GM12878 (cell line): ENCODE measurements around the gene USB1. TPM values are rescaled to one million over a fixed set of nuclear protein-coding genes. Genes with fewer than 3 reads are reported as not detected.

ENCODE experiments used
- ATAC-seq: fragments of 200-7000 bp; cut with Tn5 transposase; 3 replicates; pipeline ENCODE4 v1.9.1; 2020; ENCODE audit warnings: mild to moderate bottlenecking, moderate library complexity
- BruUV-seq: library from RNA; stranded (reverse); fragments of 400-500 nt; replicated peaks from 2 replicates; lab custom pipeline; 2021; lab: Mats Ljungman, UMichigan
- CTCF ChIA-PET: fragments of 300-600 bp; sonication (Branson Sonifier 250); formaldehyde crosslinking; extraction: SDS; loops from one replicate; lab custom pipeline; 2021; ENCODE audit warnings: inconsistent platforms; lab: Yijun Ruan, JAX
- POLR2A ChIA-PET: fragments of 350-600 bp; formaldehyde crosslinking; extraction: SDS; loops from one replicate; lab custom pipeline; 2021; ENCODE audit warnings: inconsistent platforms; lab: Charles Lee
- RAD21 ChIA-PET: fragments of 300-600 bp; sonication (Branson Sonifier 250); formaldehyde crosslinking; loops from one replicate; lab custom pipeline; 2023; ENCODE audit warnings: antibody characterized with exemption; ENCODE audit not compliant: unreplicated experiment; lab: Charles Lee
- SMC1A ChIA-PET: fragments of 300-600 bp; sonication (Branson Sonifier 250); formaldehyde crosslinking; loops from one replicate; lab custom pipeline; 2023; ENCODE audit not compliant: unreplicated experiment, uncharacterized antibody; lab: Charles Lee
- DNase-seq: peaks from one replicate; pipeline ENCODE4 v3.0.0-alpha.2; 2011; ENCODE audit warnings: low read depth, low spot score
- FAIRE-seq: peaks from 3 replicates; lab custom pipeline; 2011; peaks lifted over from hg19 to GRCh38; lab: Jason Lieb, UNC
- H2AFZ ChIP-seq: 2 replicates; pipeline ENCODE4 v1.6.0; 2011; ENCODE audit warnings: low read depth, low read length, control low read depth; ENCODE audit not compliant: control insufficient read depth
- H3K27ac ChIP-seq: 2 replicates; pipeline ENCODE4 v1.5.1; 2011; ENCODE audit warnings: control low read depth; ENCODE audit not compliant: control insufficient read depth, insufficient read depth
- H3K27me3 ChIP-seq, 2 experiments: replicated peaks in 1 of 2; 2 replicates each; pipeline versions ENCODE4 v1.6.0 to v1.6.1; 2011; ENCODE audit warnings: low read length in 1 of 2; ENCODE audit not compliant: control insufficient read depth in 2 of 2, insufficient read depth in 2 of 2
- H3K36me3 ChIP-seq, 2 experiments: 2 replicates each; pipeline ENCODE4 v1.5.1; 2011; ENCODE audit warnings: low read length in 1 of 2; ENCODE audit not compliant: control insufficient read depth in 2 of 2, insufficient read depth in 2 of 2
- H3K4me1 ChIP-seq: 2 replicates; pipeline ENCODE4 v1.6.1; 2011; ENCODE audit warnings: mild to moderate bottlenecking, low read length, moderate library complexity, mixed read lengths; ENCODE audit not compliant: control insufficient read depth, insufficient read depth
- H3K4me2 ChIP-seq: 2 replicates; pipeline ENCODE4 v1.6.0; 2011; ENCODE audit warnings: control low read depth; ENCODE audit not compliant: control insufficient read depth, insufficient read depth
- H3K4me3 ChIP-seq: fragments of 200-600 bp; sonication (generic); 2 replicates; pipeline ENCODE4 v1.5.1; 2016
- H3K79me2 ChIP-seq: 2 replicates; pipeline ENCODE4 v1.6.0; 2011; ENCODE audit warnings: low read length; ENCODE audit not compliant: control insufficient read depth, insufficient read depth
- H3K9ac ChIP-seq: 2 replicates; pipeline ENCODE4 v1.8.0; 2011; ENCODE audit warnings: low read length, control low read depth, mixed read lengths; ENCODE audit not compliant: control insufficient read depth, insufficient read depth
- H3K9me3 ChIP-seq: replicated peaks from 3 replicates; pipeline ENCODE4 v1.5.1; 2011; ENCODE audit warnings: mild to moderate bottlenecking, low read length; ENCODE audit not compliant: control insufficient read depth, insufficient read depth
- H4K20me1 ChIP-seq: 2 replicates; pipeline ENCODE4 v1.6.0; 2011; ENCODE audit not compliant: control insufficient read depth, insufficient read depth
- E2F8 ChIP-seq: fragments of 450-650 bp; IDR thresholded peaks from 2 replicates; pipeline ENCODE4 v1.6.1; 2018; ENCODE audit warnings: mild to moderate bottlenecking, low read depth, moderate library complexity; ENCODE audit not compliant: partially characterized antibody
- FOS ChIP-seq: IDR thresholded peaks from 3 replicates; pipeline ENCODE4 v1.6.1; 2011; ENCODE audit warnings: borderline replicate concordance; ENCODE audit not compliant: insufficient read length; ENCODE audit errors: extremely low read depth
- FOXM1 ChIP-seq: IDR thresholded peaks from 2 replicates; pipeline ENCODE4 v1.6.1; 2012; ENCODE audit warnings: low read depth, mild to moderate bottlenecking, inconsistent platforms, low read length, moderate library complexity
- MTA3 ChIP-seq: IDR thresholded peaks from 2 replicates; pipeline ENCODE4 v1.6.1; 2012; ENCODE audit warnings: low read length, inconsistent platforms, borderline replicate concordance
- NBN ChIP-seq: fragments of 450-650 bp; IDR thresholded peaks from 2 replicates; pipeline ENCODE4 v1.6.1; 2016
- NR2F1 ChIP-seq: fragments of 450-650 bp; conservative IDR thresholded peaks from 2 replicates; pipeline ENCODE4 v1.6.1; 2017; ENCODE audit warnings: mild to moderate bottlenecking
- POU2F2 ChIP-seq: IDR thresholded peaks from 3 replicates; pipeline ENCODE4 v1.6.1; 2011; ENCODE audit warnings: low read depth, mild to moderate bottlenecking, low read length, borderline replicate concordance
- RELB ChIP-seq: fragments of 450-650 bp; IDR thresholded peaks from 2 replicates; pipeline ENCODE4 v1.6.1; 2017; ENCODE audit warnings: low read depth, mild to moderate bottlenecking, moderate library complexity
- SMARCA5 ChIP-seq: fragments of 450-650 bp; IDR thresholded peaks from 2 replicates; pipeline ENCODE4 v1.6.1; 2017; ENCODE audit warnings: mild to moderate bottlenecking
- ZBTB11 ChIP-seq: fragments of 450-650 bp; formaldehyde crosslinking; IDR thresholded peaks from 2 replicates; pipeline ENCODE4 v1.5.0; 2022; ENCODE audit warnings: mild to moderate bottlenecking, missing genetic modification characterization
- ZBTB4 ChIP-seq: fragments of 450-650 bp; formaldehyde crosslinking; IDR thresholded peaks from 2 replicates; pipeline ENCODE4 v1.4.0; 2022; ENCODE audit warnings: mild to moderate bottlenecking, moderate library complexity
- ZNF274 ChIP-seq: IDR thresholded peaks from one replicate; pipeline ENCODE4 v1.8.0; 2011; ENCODE audit not compliant: insufficient read length, insufficient read depth
- ZNF384 ChIP-seq: IDR thresholded peaks from 2 replicates; pipeline ENCODE4 v1.6.1; 2012; ENCODE audit warnings: low read depth, mild to moderate bottlenecking, low read length, improper control_type of control experiment, borderline replicate concordance
- ZNF622 ChIP-seq: fragments of 450-650 bp; IDR thresholded peaks from 2 replicates; pipeline ENCODE4 v1.6.1; 2017; ENCODE audit warnings: mild to moderate bottlenecking, inconsistent platforms
- WGBS: methylation state at CpG from one replicate; pipeline ENCODE4 v1.1.6; 2016; ENCODE audit warnings: low lambda C conversion rate; ENCODE audit not compliant: insufficient replicate concordance, insufficient coverage; ENCODE audit errors: missing lambda C conversion rate; 5-methylcytosine and 5-hydroxymethylcytosine counted together
- in situ Hi-C: fragments of 300-500 bp; cut with MboI; formaldehyde crosslinking; loops from 9 replicates; pipeline ENCODE4 v1.14.3; 2018; ENCODE audit warnings: mixed read lengths
- intact Hi-C: fragments of 100-400 bp; cut with micrococcal nuclease; formaldehyde crosslinking; loops from one replicate; pipeline ENCODE4 v1.14.2; 2022; ENCODE audit not compliant: unreplicated experiment
- polyA plus RNA-seq, 11 experiments: library from polyadenylated mRNA; depleted of rRNA in 4 of 11; unstranded in 6 of 11; stranded (reverse) in 5 of 11; fragments of >200 nt; fragmentation: Nextera tagmentation in 4 of 11; fragmentation: Illumina TruSeq in 1 of 11; extraction: Ambion mirVana in 4 of 11; extraction: Trizol in 1 of 11; gene quantifications; 1 replicate in 1 of 11; 2 replicates in 10 of 11; pipeline versions ENCODE4 v1.2.1 to v1.2.3, GENCODE V29; 2011 to 2016; ENCODE audit warnings: inconsistent platforms in 2 of 11, missing spikeins in 2 of 11, low read depth in 1 of 11
- total RNA-seq, 4 experiments: library from RNA; depleted of rRNA in 3 of 4; stranded (reverse); fragments of >200 nt in 3 of 4; fragmentation: Illumina TruSeq in 1 of 4; extraction: Trizol in 1 of 4; gene quantifications; 2 replicates each; pipeline versions ENCODE4 v1.2.1 to v1.2.3, GENCODE V29; 2013 to 2021

The USB1 gene
- total and polyA plus RNA-seq, 10 of the 15 experiments (the other 5 are each of a cell fraction or from before 2014, with no cell fraction given): 7.9 to 72.2 (median 41.6) TPM

- Histone ChIP-seq H3K79me2 (peaks cover 12% of the 10 kb centered on the region), H3K4me1 (peaks cover 13% of the 10 kb centered on the region), H3K4me3 (no peak overlapping the region), H3K27ac (no peak overlapping the region), H2AFZ (no peak overlapping the region), H3K9ac (no peak overlapping the region), H3K9me3 (no peaks in the 10 kb centered on the region), H3K27me3 (no peaks in the 10 kb centered on the region), H3K4me2 (no peak overlapping the region), H4K20me1 (no peaks in the 10 kb centered on the region), H3K36me3 (no peaks in the 10 kb centered on the region; a peak in 1 of 4 replicates)
- ATAC-seq (no peak), FAIRE-seq (no peak), DNase-seq (no peak)
- ChIA-PET RAD21 (no interaction called here), POLR2A (no interaction called here), SMC1A (interaction anchor here (2.3 kb wide), 1 partner anchor 92 kb away, joined by 9 read pairs; no protein-coding TSS in a partner anchor), CTCF (interaction anchor here (1.1 to 3.8 kb wide), 2 partner anchors 100 to 199 kb away, joined by 3 to 20 read pairs; no protein-coding TSS in a partner anchor)
- no TSS peak for BruUV-seq
- intact Hi-C loops: no loop called here
- 79% methylated on average over 6 of the region's 8 CpGs for WGBS
- in situ Hi-C loops: no loop called here
- TF ChIP-seq NR2F1 (no peak), ZNF274 (no peak), ZNF622 (no peak), POU2F2 (no peak), E2F8 (no peak), ZBTB11 (CRISPR knock-in tag) (no peak), RELB (no peak), ZBTB4 (no peak), SMARCA5 (no peak), FOS (no peak), MTA3 (no peak), NBN (no peak), FOXM1 (no peak), ZNF384 (no peak)
Measured at GRCh38 chr16:57998486-57998885, 2.7 kb upstream of the USB1 start.
